Brain pericyte (primary cell): ENCODE results near the gene AQP4.

Experiments
- DNase-seq: peaks from one replicate; pipeline ENCODE4 v3.0.0-alpha.2; 2012; ENCODE audit warnings: low read depth, low spot score

Gene AQP4

GRCh38 chr18:26839609-26840008, 25.9 kb downstream of the AQP4 start:
- DNase-seq: no peak

- DNase-seq: no peak
These were observed 33.2 kb downstream of the AQP4 start for GRCh38 chr18:26832302-26832701.

GRCh38 chr18:26827581-26827980, 37.9 kb downstream of the AQP4 start:
- DNase-seq: no peak

- no peak for DNase-seq
These were observed 38.8 kb downstream of the AQP4 start for GRCh38 chr18:26826656-26827235.

GRCh38 chr18:26821181-26821580, 44.3 kb downstream of the AQP4 start:
- no peak for DNase-seq

- DNase-seq: no peak
These were observed 46.5 kb downstream of the AQP4 start for GRCh38 chr18:26819046-26819445.

- DNase-seq: no peak
These were observed 47.0 kb downstream of the AQP4 start for GRCh38 chr18:26818461-26818860.

- no peak for DNase-seq
These were observed 52.5 kb downstream of the AQP4 start for GRCh38 chr18:26813043-26813442.

- DNase-seq: no peak
These were observed 53.0 kb downstream of the AQP4 start for GRCh38 chr18:26812462-26812861.

GRCh38 chr18:26809346-26809745, 56.2 kb downstream of the AQP4 start:
- no peak for DNase-seq

- DNase-seq: no peak
These were observed 59.3 kb downstream of the AQP4 start for GRCh38 chr18:26806224-26806623.

- no peak for DNase-seq
These were observed 61.0 kb downstream of the AQP4 start for GRCh38 chr18:26804519-26804918.

GRCh38 chr18:26803643-26804042, 61.9 kb downstream of the AQP4 start:
- no peak for DNase-seq

- DNase-seq: no peak
These were observed 62.9 kb downstream of the AQP4 start for GRCh38 chr18:26802330-26803200.
